Upper lobe of left lung (tissue), 4 donors: ENCODE results near the gene FAIM.

Experiments
- CTCF ChIP-seq, 6 experiments: fragments of 450-650 bp in 4 of 6; fragments of 200-600 bp in 2 of 6; sonication (generic) in 2 of 6; IDR thresholded peaks; one replicate each; pipeline ENCODE4 v1.5.1; 2016 to 2019; ENCODE audit warnings: antibody characterized with exemption in 6 of 6
- POLR2A ChIP-seq, 4 donors: fragments of 450-650 bp; IDR thresholded peaks; one replicate each; pipeline ENCODE4 v1.5.1; 2016 to 2017; ENCODE audit warnings: antibody characterized with exemption in 4 of 4, mild to moderate bottlenecking in 2 of 4
- POLR2AphosphoS5 ChIP-seq, 2 donors: sonication (generic); formaldehyde crosslinking; IDR thresholded peaks; one replicate each; pipeline ENCODE4 v1.5.1; 2017; ENCODE audit warnings: antibody characterized with exemption in 2 of 2

DNA sequence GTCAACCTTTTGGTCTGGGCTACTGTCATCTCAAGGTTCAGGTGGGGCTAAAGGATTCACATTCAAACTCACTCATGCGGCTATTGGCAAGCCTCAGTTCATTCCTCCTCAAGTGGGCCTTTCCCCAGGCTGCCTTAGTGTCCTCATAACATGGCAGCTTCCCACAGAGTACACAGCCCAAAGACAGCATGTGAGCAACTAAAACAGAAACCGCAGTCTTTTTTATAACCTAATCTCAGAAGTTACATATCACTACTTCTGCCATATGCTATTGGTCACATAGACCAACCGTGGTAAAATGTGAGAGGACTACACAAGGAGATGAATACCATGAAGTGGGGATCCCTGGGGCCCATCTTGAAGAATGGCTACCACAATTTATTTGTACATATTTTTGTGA lies 10.0 kb upstream of the FAIM start:
- TF ChIP-seq CTCF (IDR thresholded peaks at IDR 0.05) (no peak), POLR2A (IDR thresholded peaks at IDR 0.05) (no peak), POLR2AphosphoS5 (IDR thresholded peaks at IDR 0.05) (no peak)
